Measurements from ENCODE around the gene ATP2A2. TPM values are rescaled to one million over a fixed set of nuclear protein-coding genes. Genes with fewer than 3 reads are reported as not detected.
"Not testable (repeated sequence)": the region's sequence is repeated elsewhere in the genome, so short reads cannot be mapped to it uniquely, and the experiment has no call there.

ATP2A2 gene
- total and polyA plus RNA-seq, 2 of the 4 experiments (the other 2 are of a cell fraction): 166 to 225 TPM

- DNase-seq (no peak), ATAC-seq (ENCODE audit: low read depth) (no peak)
- Histone ChIP-seq H2BK5ac (ENCODE audit: low read depth, low read length, poor library complexity, severe bottlenecking) (no peak overlapping the region), H3K4me2 (ENCODE audit: low read depth, low read length) (no peak overlapping the region), H3K14ac (replicated peaks; ENCODE audit: low read depth, low read length) (no peak overlapping the region), H3K9me1 (ENCODE audit: insufficient read depth, low read length) (peaks cover under 1% of the 10 kb centered on the region; the same call in 1 of the 2 replicates), H2BK20ac (ENCODE audit: low read depth, low read length) (no peak overlapping the region), H2BK15ac (ENCODE audit: low read depth, low read length) (no peak overlapping the region), H2BK120ac (ENCODE audit: low read depth, low read length) (no peak overlapping the region), H3K9me3 (ENCODE audit: control insufficient read depth, insufficient read depth, low read length) (no peaks in the 10 kb centered on the region), H4K8ac (ENCODE audit: low read depth in 2 of 2, low read length in 2 of 2) (no peak overlapping the region), H2AK9ac (replicated peaks; ENCODE audit: low read depth, low read length, poor library complexity) (no peak overlapping the region), H3K56ac (ENCODE audit: extremely low read depth, insufficient read depth, low read length) (no peak overlapping the region), H3K36me3 (ENCODE audit: control insufficient read depth, insufficient read depth, low read length) (no peaks in the 10 kb centered on the region), H4K5ac (ENCODE audit: low read depth, low read length) (no peak overlapping the region), H3K27ac (ENCODE audit: insufficient read depth, low read length) (no peak overlapping the region), H3K23ac (ENCODE audit: low read depth, low read length) (no peak overlapping the region), H3K18ac (ENCODE audit: low read depth, low read length) (no peak overlapping the region), H4K91ac (ENCODE audit: insufficient read depth, low read depth, low read length) (no peak overlapping the region), H2AFZ (replicated peaks; ENCODE audit: low read length, poor library complexity) (no peak overlapping the region), H3K79me1 (ENCODE audit: low read depth in 1 of 2, low read length in 2 of 2) (no peaks in the 10 kb centered on the region), H3K4me3 (ENCODE audit: insufficient read depth, low read depth, low read length) (no peak overlapping the region), H3K4ac (ENCODE audit: low read depth, low read length) (no peak overlapping the region), H3K27me3 (ENCODE audit: control insufficient read depth, insufficient read depth, low read length) (no peaks in the 10 kb centered on the region), H2AK5ac (ENCODE audit: low read depth, low read length) (no peak overlapping the region), H4K20me1 (ENCODE audit: insufficient read depth, low read length) (no peaks in the 10 kb centered on the region), H3K9ac (ENCODE audit: low read depth, low read length) (no peak overlapping the region), H3K4me1 (ENCODE audit: control insufficient read depth, insufficient read depth, low read length) (peaks cover 5% of the 10 kb centered on the region; the same call in 1 of the 2 replicates)
- 100% methylated on average over 1 of the region's 6 CpGs; no CpG with 5 or more reads in 1 of the 2 experiments for WGBS, 2 experiments (ENCODE audit: extremely low coverage in 2 of 2, insufficient read length in 1 of 2)
- TF ChIP-seq CHD1 (IDR thresholded peaks at IDR 0.05; ENCODE audit: low read depth, low read length): no peak
- no peak for TF ChIP-seq USF2 (IDR thresholded peaks at IDR 0.05; ENCODE audit: low read depth, low read length)
- TF ChIP-seq CTCF (conservative IDR thresholded peaks at IDR 0.05; ENCODE audit: low read depth, low read length): no peak
- TF ChIP-seq POLR2A (IDR thresholded peaks at IDR 0.05; ENCODE audit: low read depth, low read length): no peak
- dilution Hi-C loops (cut with HindIII; ENCODE audit: low sequenced_read_pairs, unreplicated experiment) (no loop called here), in situ Hi-C loops (cut with MboI; ENCODE audit: low sequenced_read_pairs) (no loop called here), intact Hi-C loops (cut with micrococcal nuclease) (no loop called here)
- CTCF ChIA-PET: no interaction called here
- BruUV-seq (replicated peaks): no TSS peak
- POLR2A ChIA-PET (ENCODE audit: unreplicated experiment): no interaction called here
These were observed 26.0 kb upstream of the ATP2A2 start for GRCh38 chr12:110254971-110255540.

- H3K4me3 ChIP-seq (ENCODE audit: insufficient read depth, low read depth, low read length); H3K9me3 ChIP-seq (ENCODE audit: control insufficient read depth, insufficient read depth, low read length); H4K5ac ChIP-seq (ENCODE audit: low read depth, low read length); in situ Hi-C loops (cut with MboI; ENCODE audit: low sequenced_read_pairs); H3K9ac ChIP-seq (ENCODE audit: low read depth, low read length); H2BK15ac ChIP-seq (ENCODE audit: low read depth, low read length); H2AK9ac ChIP-seq (replicated peaks; ENCODE audit: low read depth, low read length, poor library complexity); dilution Hi-C loops (cut with HindIII; ENCODE audit: low sequenced_read_pairs, unreplicated experiment); H4K20me1 ChIP-seq (ENCODE audit: insufficient read depth, low read length); H3K4ac ChIP-seq (ENCODE audit: low read depth, low read length); H2BK5ac ChIP-seq (ENCODE audit: low read depth, low read length, poor library complexity, severe bottlenecking); H2AK5ac ChIP-seq (ENCODE audit: low read depth, low read length); H3K56ac ChIP-seq (ENCODE audit: extremely low read depth, insufficient read depth, low read length); H3K27ac ChIP-seq (ENCODE audit: insufficient read depth, low read length); H3K36me3 ChIP-seq (ENCODE audit: control insufficient read depth, insufficient read depth, low read length); ATAC-seq (ENCODE audit: low read depth); H3K4me2 ChIP-seq (ENCODE audit: low read depth, low read length); H2BK20ac ChIP-seq (ENCODE audit: low read depth, low read length); CTCF ChIA-PET; H3K18ac ChIP-seq (ENCODE audit: low read depth, low read length); H3K23ac ChIP-seq (ENCODE audit: low read depth, low read length); H2AFZ ChIP-seq (replicated peaks; ENCODE audit: low read length, poor library complexity); H4K8ac ChIP-seq (ENCODE audit: low read depth in 2 of 2, low read length in 2 of 2); H2BK120ac ChIP-seq (ENCODE audit: low read depth, low read length); intact Hi-C loops (cut with micrococcal nuclease); H3K4me1 ChIP-seq (ENCODE audit: control insufficient read depth, insufficient read depth, low read length); H3K27me3 ChIP-seq (ENCODE audit: control insufficient read depth, insufficient read depth, low read length); H4K91ac ChIP-seq (ENCODE audit: insufficient read depth, low read depth, low read length); H3K79me1 ChIP-seq (ENCODE audit: low read depth in 1 of 2, low read length in 2 of 2); BruUV-seq (replicated peaks); H3K14ac ChIP-seq (replicated peaks; ENCODE audit: low read depth, low read length); DNase-seq; POLR2A ChIA-PET (ENCODE audit: unreplicated experiment); H3K9me1 ChIP-seq (ENCODE audit: insufficient read depth, low read length): not testable (repeated sequence)
- no CpG with 5 or more reads among the region's 11 CpGs for WGBS, 2 experiments (ENCODE audit: extremely low coverage in 2 of 2, insufficient read length in 1 of 2)
These were observed 25.1 kb upstream of the ATP2A2 start for GRCh38 chr12:110255890-110256456.
